K562 (cell line): Measurements from ENCODE around the gene MAN1B1. TPM values are rescaled to one million over a fixed set of nuclear protein-coding genes. Genes with fewer than 3 reads are reported as not detected.

Experiments used
- ATAC-seq: fragments of 200-7000 bp; cut with Tn5 transposase; 3 replicates; pipeline ENCODE4 v1.9.1; 2020; ENCODE audit warnings: moderate library complexity
- BruUV-seq: library from RNA; stranded (reverse); fragments of 400-500 nt; replicated peaks from 2 replicates; lab custom pipeline; 2021; lab: Mats Ljungman, UMichigan
- CTCF ChIA-PET: fragments of 300-600 bp; formaldehyde crosslinking; extraction: SDS; loops from one replicate; lab custom pipeline; 2021; ENCODE audit warnings: low intra/inter-chr PET ratio; lab: Yijun Ruan, JAX
- POLR2A ChIA-PET: fragments of 300-600, 350-650 bp; sonication (Branson Sonifier 250); formaldehyde crosslinking; extraction: SDS; loops from one replicate; lab custom pipeline; 2021; ENCODE audit warnings: antibody characterized with exemption, inconsistent platforms; lab: Yijun Ruan, JAX
- DNase-seq, 4 experiments: peaks; one replicate each; pipeline versions ENCODE4 v3.0.0 to v3.0.0-alpha.2; 2011 to 2018; ENCODE audit warnings: low spot score in 3 of 4, mixed read lengths in 3 of 4; ENCODE audit errors: extremely low read depth in 1 of 4
- FAIRE-seq: peaks from 2 replicates; lab custom pipeline; 2011; peaks lifted over from hg19 to GRCh38; lab: Jason Lieb, UNC
- H2AFZ ChIP-seq: 2 replicates; pipeline ENCODE4 v1.6.0; 2011; ENCODE audit warnings: low read depth, low read length, control low read depth, inconsistent platforms
- H3K27ac ChIP-seq: fragments of 200-600 bp; 3 replicates; pipeline ENCODE4 v1.8.0; 2011; ENCODE audit warnings: low read depth, mild to moderate bottlenecking, control low read depth, inconsistent platforms, low read length, moderate library complexity, mixed read lengths; ENCODE audit errors: extremely low read depth
- H3K27me3 ChIP-seq, 2 experiments: fragments of 300-600 bp in 1 of 2; 2 replicates in 1 of 2; 3 replicates in 1 of 2; pipeline versions ENCODE4 v1.6.0 to v1.8.0; 2011; ENCODE audit warnings: inconsistent platforms in 2 of 2, low read length in 2 of 2, mild to moderate bottlenecking in 1 of 2, mixed read lengths in 1 of 2, moderate library complexity in 1 of 2; ENCODE audit not compliant: control insufficient read depth in 2 of 2, insufficient read depth in 2 of 2
- H3K36me3 ChIP-seq: fragments of 300-600 bp; 3 replicates; pipeline ENCODE4 v1.8.0; 2011; ENCODE audit warnings: mild to moderate bottlenecking, low read length, inconsistent platforms; ENCODE audit not compliant: control insufficient read depth, insufficient read depth
- H3K4me1 ChIP-seq, 2 experiments: fragments of 200-600 bp in 1 of 2; replicated peaks in 1 of 2; 2 replicates in 1 of 2; 3 replicates in 1 of 2; pipeline versions ENCODE4 v1.5.1 to v1.8.0; 2011; ENCODE audit warnings: inconsistent platforms in 2 of 2, low read length in 2 of 2, mild to moderate bottlenecking in 1 of 2, mixed read lengths in 1 of 2, moderate library complexity in 1 of 2; ENCODE audit not compliant: control insufficient read depth in 2 of 2, insufficient read depth in 2 of 2
- H3K4me2 ChIP-seq: 2 replicates; pipeline ENCODE4 v1.6.1; 2011; ENCODE audit warnings: low read length, control low read depth, inconsistent platforms, mixed read lengths; ENCODE audit not compliant: insufficient read depth
- H3K4me3 ChIP-seq: fragments of 200-600 bp; sonication (generic), shearing (Covaris generic); 2 replicates; pipeline ENCODE4 v1.5.1; 2016; ENCODE audit warnings: control low read depth, inconsistent platforms
- H3K79me2 ChIP-seq: fragments of 200-600 bp; 3 replicates; pipeline ENCODE4 v1.8.0; 2011; ENCODE audit warnings: low read length, inconsistent platforms; ENCODE audit not compliant: control insufficient read depth, insufficient read depth
- H3K9ac ChIP-seq, 2 experiments: 2 replicates each; pipeline versions ENCODE4 v1.6.0 to v1.6.1; 2011; ENCODE audit warnings: low read depth in 2 of 2, low read length in 2 of 2, control low read depth in 1 of 2, inconsistent platforms in 1 of 2, mild to moderate bottlenecking in 1 of 2, mixed read lengths in 1 of 2; ENCODE audit not compliant: insufficient read depth in 1 of 2
- H3K9me1 ChIP-seq: one replicate; pipeline ENCODE4 v1.6.0; 2011; ENCODE audit warnings: inconsistent platforms, mild to moderate bottlenecking, low read length, moderate library complexity; ENCODE audit not compliant: control insufficient read depth, insufficient read depth
- H3K9me3 ChIP-seq: replicated peaks from 2 replicates; pipeline ENCODE4 v1.5.1; 2011; ENCODE audit warnings: low read depth, low read length, inconsistent platforms; ENCODE audit not compliant: control insufficient read depth, insufficient read depth
- H4K20me1 ChIP-seq: replicated peaks from 2 replicates; pipeline ENCODE4 v1.6.1; 2011; ENCODE audit warnings: low read length, inconsistent platforms, mixed read lengths; ENCODE audit not compliant: control insufficient read depth, insufficient read depth
- FIP1L1 ChIP-seq: fragments of 200-400 bp; formaldehyde crosslinking; IDR thresholded peaks from 2 replicates; pipeline ENCODE4 v1.6.1; 2018; ENCODE audit warnings: mild to moderate bottlenecking, low read depth, low read length; ENCODE audit not compliant: poor library complexity, severe bottlenecking
- GTF2F1 ChIP-seq: IDR thresholded peaks from 2 replicates; pipeline ENCODE4 v1.6.1; 2011; ENCODE audit warnings: low read depth, low read length, improper control_type of control experiment
- HNRNPL ChIP-seq: fragments of 200-400 bp; formaldehyde crosslinking; IDR thresholded peaks from 2 replicates; pipeline ENCODE4 v1.6.1; 2017; ENCODE audit warnings: low read depth, mild to moderate bottlenecking, low read length
- NR1H2 ChIP-seq: sonication (generic); formaldehyde crosslinking; IDR thresholded peaks from 2 replicates; pipeline ENCODE4 v1.4.0; 2020; ENCODE audit warnings: mild to moderate bottlenecking, missing genetic modification reagents
- POLR2G ChIP-seq: fragments of 200-400 bp; formaldehyde crosslinking; IDR thresholded peaks from 2 replicates; pipeline ENCODE4 v1.6.1; 2017; ENCODE audit warnings: low read depth, mild to moderate bottlenecking, antibody characterized with exemption, low read length, moderate library complexity
- RBFOX2 ChIP-seq: fragments of 200-400 bp; formaldehyde crosslinking; IDR thresholded peaks from 2 replicates; pipeline ENCODE4 v1.6.1; 2017; ENCODE audit warnings: low read depth, mild to moderate bottlenecking, low read length, moderate library complexity
- TGIF2 ChIP-seq: sonication (generic); formaldehyde crosslinking; IDR thresholded peaks from 2 replicates; pipeline ENCODE4 v1.8.1; 2022; ENCODE audit warnings: mild to moderate bottlenecking, missing genetic modification reagents, moderate library complexity
- WGBS: fragments of 100-300 bp; shearing (Covaris generic); methylation state at CpG from one replicate; pipeline ENCODE4 v1.1.6; 2016; ENCODE audit warnings: low coverage, mixed read lengths; ENCODE audit not compliant: insufficient coverage; ENCODE audit errors: missing lambda C conversion rate; 5-methylcytosine and 5-hydroxymethylcytosine counted together
- in situ Hi-C: fragments of 300-500 bp; cut with MboI; formaldehyde crosslinking; loops from 4 replicates; pipeline ENCODE4 v1.15.0; 2018; ENCODE audit warnings: inconsistent platforms, mixed read lengths
- intact Hi-C: fragments of 100-400 bp; cut with micrococcal nuclease; formaldehyde crosslinking; loops from 2 replicates; pipeline ENCODE4 v1.14.2; 2022
- polyA plus RNA-seq, 8 experiments: library from polyadenylated mRNA; depleted of rRNA in 4 of 8; stranded (reverse) in 5 of 8; unstranded in 3 of 8; fragments of >200 nt; fragmentation: Nextera tagmentation in 2 of 8; fragmentation: Illumina TruSeq in 1 of 8; extraction: Ambion mirVana in 2 of 8; extraction: Trizol in 1 of 8; gene quantifications; 2 replicates each; pipeline versions ENCODE4 v1.2.1 to v1.2.3, GENCODE V29; 2011 to 2014; ENCODE audit warnings: inconsistent platforms in 1 of 8, missing spikeins in 1 of 8
- total RNA-seq, 7 experiments: library from RNA; depleted of rRNA in 6 of 7; stranded (reverse); fragments of >200 nt in 6 of 7; fragmentation: Illumina TruSeq in 2 of 7; extraction: Trizol in 2 of 7; gene quantifications; 2 replicates each; pipeline versions ENCODE4 v1.2.1 to v1.2.3, GENCODE V29; 2011 to 2021; ENCODE audit warnings: low replicate concordance in 1 of 7
- TF ChIP-seq, protein P1 (sequence below): sonication (generic); formaldehyde crosslinking; IDR thresholded peaks from 2 replicates; pipeline ENCODE4 v1.8.1; 2023; ENCODE audit warnings: mild to moderate bottlenecking, missing genetic modification reagents

MAN1B1 gene
- total and polyA plus RNA-seq, 9 of the 15 experiments (the other 6 are each of a cell fraction or from before 2014, with no cell fraction given): 0.55 to 36.6 (median 27.3) TPM

DNA sequence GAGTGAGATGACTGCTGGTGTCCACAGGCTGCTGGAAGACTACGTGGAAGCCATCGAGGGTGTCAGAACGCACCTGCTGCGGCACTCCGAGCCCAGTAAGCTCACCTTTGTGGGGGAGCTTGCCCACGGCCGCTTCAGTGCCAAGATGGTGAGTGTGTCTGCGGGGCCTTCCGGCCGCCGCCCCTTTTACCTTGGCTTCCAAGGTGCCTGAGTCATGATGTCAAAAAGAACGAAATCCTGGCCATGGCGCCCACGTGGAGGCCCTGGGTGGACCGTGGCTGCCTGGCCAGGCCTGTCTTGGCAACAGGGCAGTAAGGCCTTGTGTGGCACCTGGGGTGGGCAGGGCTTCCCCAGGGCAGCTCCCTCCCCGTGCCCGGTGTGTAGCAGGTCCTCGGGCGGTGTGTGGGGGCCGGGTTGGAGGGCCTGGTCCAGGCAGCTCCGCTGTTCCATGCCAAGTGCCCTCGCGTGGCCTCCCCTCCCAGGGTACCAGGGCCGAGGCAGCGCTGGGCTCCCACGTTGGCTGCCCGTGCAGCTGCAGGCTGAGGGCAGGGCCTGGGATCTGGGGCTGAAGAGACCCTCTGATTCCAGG lies 20.0 kb downstream of the MAN1B1 start:
- CTCF ChIA-PET: no interaction called here
- POLR2A ChIA-PET: interaction anchor here (0.7 to 1.2 kb wide), 7 partner anchors 9 to 23 kb away, joined by 3 to 5 read pairs (median 4); partner anchors contain the start of gene MAN1B1
- BruUV-seq: no TSS peak
- Histone ChIP-seq H3K27ac (no peak overlapping the region), H3K9ac (no peak overlapping the region), H3K27me3 (no peaks in the 10 kb centered on the region), H3K4me2 (no peak overlapping the region), H3K9me3 (peaks cover 21% of the 10 kb centered on the region), H3K4me1 (peaks cover 0 to 47% of the 10 kb centered on the region in 2 experiments; a peak in 2 of 5 replicates), H3K79me2 (no peaks in the 10 kb centered on the region), H4K20me1 (no peaks in the 10 kb centered on the region), H3K4me3 (no peak overlapping the region), H2AFZ (no peak overlapping the region), H3K9me1 (no peaks in the 10 kb centered on the region)
- FAIRE-seq (no peak), ATAC-seq (no peak), DNase-seq (no peak)
- 95% methylated on average over 22 of the region's 27 CpGs for WGBS
- intact Hi-C loops: no loop called here
- in situ Hi-C loops: no loop called here
- TF ChIP-seq GTF2F1: no peak
- no peak for TF ChIP-seq NR1H2 (CRISPR knock-in tag)
- TF ChIP-seq, protein P1, sequence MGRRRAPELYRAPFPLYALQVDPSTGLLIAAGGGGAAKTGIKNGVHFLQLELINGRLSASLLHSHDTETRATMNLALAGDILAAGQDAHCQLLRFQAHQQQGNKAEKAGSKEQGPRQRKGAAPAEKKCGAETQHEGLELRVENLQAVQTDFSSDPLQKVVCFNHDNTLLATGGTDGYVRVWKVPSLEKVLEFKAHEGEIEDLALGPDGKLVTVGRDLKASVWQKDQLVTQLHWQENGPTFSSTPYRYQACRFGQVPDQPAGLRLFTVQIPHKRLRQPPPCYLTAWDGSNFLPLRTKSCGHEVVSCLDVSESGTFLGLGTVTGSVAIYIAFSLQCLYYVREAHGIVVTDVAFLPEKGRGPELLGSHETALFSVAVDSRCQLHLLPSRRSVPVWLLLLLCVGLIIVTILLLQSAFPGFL: no peak
- no peak for TF ChIP-seq TGIF2 (CRISPR knock-in tag)
- peak; percentile 42; the same call in 1 of the 2 replicates for TF ChIP-seq HNRNPL
- TF ChIP-seq POLR2G: peak; percentile 34
- TF ChIP-seq FIP1L1: peak; percentile 22
- peak; percentile 32; the same call in 1 of the 2 replicates for TF ChIP-seq RBFOX2
- TF ChIP-seq, all 486 proteins: peak for 4
- peaks cover 97% of the 10 kb centered on the region for H3K36me3 ChIP-seq
